ENCODE results near the gene NSUN6. TPM values are rescaled to one million over a fixed set of nuclear protein-coding genes. Genes with fewer than 3 reads are reported as not detected.

NSUN6 gene
- total RNA-seq (2014; rRNA removed) (6.0 and 6.5 TPM in 2 replicates), Bru-seq, nascent RNA (percentile 58 among the genes with signal in this experiment), BruChase-seq, experiment 1, labeled RNA remaining after a 6-hour chase (percentile 57 among the genes with signal in this experiment), BruChase-seq, experiment 2, labeled RNA remaining after a 2-hour chase (percentile 57 among the genes with signal in this experiment)
- long read RNA-seq, transcript NSUN6-201 (11 exons, 2,201 nt): major isoform, 5 of 12 reads
- long read RNA-seq, partial matches to known transcripts: 0 of 12 reads
- long read RNA-seq, other reads (novel, unspliced or antisense): 5 of 12 reads

DNA sequence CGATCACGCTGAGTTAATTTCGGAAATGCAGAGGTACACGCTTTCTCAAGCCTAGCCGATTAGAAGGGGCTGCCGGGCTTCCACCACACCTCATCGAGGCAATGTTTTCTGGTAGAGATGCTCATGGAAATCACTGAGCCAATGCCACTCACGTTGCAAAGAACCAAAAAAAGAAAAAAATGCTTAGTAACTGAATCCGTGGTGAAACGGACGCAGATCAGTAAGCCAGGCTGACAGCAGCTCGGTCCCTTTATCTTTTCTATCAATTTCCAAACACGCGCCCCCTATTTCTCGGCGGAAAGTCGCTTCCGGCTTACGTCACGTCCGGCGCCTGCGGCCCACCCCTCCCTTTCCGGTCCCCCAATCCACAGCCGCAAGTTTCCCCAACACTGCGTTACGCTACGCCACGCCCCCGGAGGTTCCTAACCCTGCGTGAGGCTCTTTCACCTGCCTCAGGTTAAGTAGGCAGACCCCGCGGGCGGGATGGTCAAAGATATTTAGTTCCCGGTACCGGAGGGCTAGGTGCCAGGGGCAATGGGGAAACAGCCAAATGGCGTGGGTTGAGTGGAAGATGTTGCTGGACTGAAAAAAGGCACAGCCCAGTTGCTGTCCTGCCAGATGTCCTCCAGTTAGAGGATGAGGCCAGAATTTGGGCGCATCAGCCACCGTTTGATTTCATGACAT is at the start of gene NSUN6:
NSUN6 (minus strand) TSS at position 264 of the 684 bp plus-strand sequence. CDS start 384 bp downstream, outside the sequence.
- peak; percentile 73 for DNase-seq
- intact Hi-C loops (cut with micrococcal nuclease): loop anchor here (2.0 kb wide), 1 partner anchor 41 kb away; no protein-coding TSS in a partner anchor
- Histone ChIP-seq H3K4me3 (ENCODE audit: low read length) (peak within 1 kb of the TSS; percentile 75), H3K9me3 (ENCODE audit: low read length) (no peaks in the 10 kb centered on the region), H3K9ac (ENCODE audit: low read length) (peak within 1 kb of the TSS; percentile 83), H3K9me2 (replicated peaks; ENCODE audit: low read length) (no peaks in the 10 kb centered on the region), H3K4me1 (ENCODE audit: insufficient read depth, low read length) (no peaks in the 10 kb centered on the region), H3K36me3 (ENCODE audit: low read depth, low read length) (no peaks in the 10 kb centered on the region; the same call in 1 of the 2 replicates), H2AFZ (ENCODE audit: low read length) (peak within 1 kb of the TSS; percentile 93), H3K79me2 (ENCODE audit: low read length) (peaks cover 35% of the 10 kb centered on the region), H3K4me2 (ENCODE audit: low read length) (peak within 1 kb of the TSS; percentile 79), H3K27ac (ENCODE audit: low read length) (peak within 1 kb of the TSS; percentile 67), H4K20me1 (ENCODE audit: low read length) (no peaks in the 10 kb centered on the region), H3F3A (ENCODE audit: low read length, unreplicated experiment) (no peaks in the 10 kb centered on the region), H3K27me3 (ENCODE audit: low read length) (no peaks in the 10 kb centered on the region)
- no TSS peak for BruUV-seq (replicated peaks)
- TF ChIP-seq EZH2phosphoT487 (IDR thresholded peaks at IDR 0.05; ENCODE audit: borderline replicate concordance, low read length): no peak
- ChIA-PET POLR2A (ENCODE audit: unreplicated experiment) (no interaction called here), CTCF (no interaction called here)
- ATAC-seq: peak; percentile 94

- Histone ChIP-seq H3K27me3 (ENCODE audit: low read length) (no peaks in the 10 kb centered on the region), H3K9ac (ENCODE audit: low read length) (no peak overlapping the region), H3K79me2 (ENCODE audit: low read length) (no peaks in the 10 kb centered on the region), H3K36me3 (ENCODE audit: low read depth, low read length) (no peaks in the 10 kb centered on the region), H4K20me1 (ENCODE audit: low read length) (no peaks in the 10 kb centered on the region), H3K4me2 (ENCODE audit: low read length) (no peak overlapping the region), H3F3A (ENCODE audit: low read length, unreplicated experiment) (no peaks in the 10 kb centered on the region), H3K9me3 (ENCODE audit: low read length) (no peaks in the 10 kb centered on the region), H3K27ac (ENCODE audit: low read length) (no peak overlapping the region), H3K4me1 (ENCODE audit: insufficient read depth, low read length) (no peaks in the 10 kb centered on the region), H2AFZ (ENCODE audit: low read length) (no peak overlapping the region), H3K4me3 (ENCODE audit: low read length) (no peak overlapping the region), H3K9me2 (replicated peaks; ENCODE audit: low read length) (no peaks in the 10 kb centered on the region)
- ChIA-PET CTCF (no interaction called here), POLR2A (ENCODE audit: unreplicated experiment) (no interaction called here)
- TF ChIP-seq, protein P1, sequence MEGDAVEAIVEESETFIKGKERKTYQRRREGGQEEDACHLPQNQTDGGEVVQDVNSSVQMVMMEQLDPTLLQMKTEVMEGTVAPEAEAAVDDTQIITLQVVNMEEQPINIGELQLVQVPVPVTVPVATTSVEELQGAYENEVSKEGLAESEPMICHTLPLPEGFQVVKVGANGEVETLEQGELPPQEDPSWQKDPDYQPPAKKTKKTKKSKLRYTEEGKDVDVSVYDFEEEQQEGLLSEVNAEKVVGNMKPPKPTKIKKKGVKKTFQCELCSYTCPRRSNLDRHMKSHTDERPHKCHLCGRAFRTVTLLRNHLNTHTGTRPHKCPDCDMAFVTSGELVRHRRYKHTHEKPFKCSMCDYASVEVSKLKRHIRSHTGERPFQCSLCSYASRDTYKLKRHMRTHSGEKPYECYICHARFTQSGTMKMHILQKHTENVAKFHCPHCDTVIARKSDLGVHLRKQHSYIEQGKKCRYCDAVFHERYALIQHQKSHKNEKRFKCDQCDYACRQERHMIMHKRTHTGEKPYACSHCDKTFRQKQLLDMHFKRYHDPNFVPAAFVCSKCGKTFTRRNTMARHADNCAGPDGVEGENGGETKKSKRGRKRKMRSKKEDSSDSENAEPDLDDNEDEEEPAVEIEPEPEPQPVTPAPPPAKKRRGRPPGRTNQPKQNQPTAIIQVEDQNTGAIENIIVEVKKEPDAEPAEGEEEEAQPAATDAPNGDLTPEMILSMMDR (conservative IDR thresholded peaks at IDR 0.05; ENCODE audit: low read depth, low read length): no peak
- TF ChIP-seq EZH2phosphoT487 (IDR thresholded peaks at IDR 0.05; ENCODE audit: borderline replicate concordance, low read length) (no peak), EZH2 (IDR thresholded peaks at IDR 0.05; ENCODE audit: low read length, unreplicated experiment) (no peak)
- no TSS peak for BruUV-seq (replicated peaks)
- ATAC-seq: no peak
- intact Hi-C loops (cut with micrococcal nuclease): no loop called here
- no peak for DNase-seq
These were observed 48.8 kb upstream of the NSUN6 start for GRCh38 chr10:18699849-18700840.

GRCh38 chr10:18690541-18690940 is 39.2 kb upstream of the NSUN6 start:
- Histone ChIP-seq H3K4me2 (ENCODE audit: low read length) (no peak overlapping the region), H3K9me2 (replicated peaks; ENCODE audit: low read length) (no peaks in the 10 kb centered on the region), H3K9me3 (ENCODE audit: low read length) (no peaks in the 10 kb centered on the region), H3F3A (ENCODE audit: low read length, unreplicated experiment) (no peaks in the 10 kb centered on the region), H3K79me2 (ENCODE audit: low read length) (no peaks in the 10 kb centered on the region), H3K4me3 (ENCODE audit: low read length) (no peak overlapping the region), H3K27me3 (ENCODE audit: low read length) (no peaks in the 10 kb centered on the region), H4K20me1 (ENCODE audit: low read length) (no peaks in the 10 kb centered on the region), H2AFZ (ENCODE audit: low read length) (no peak overlapping the region), H3K9ac (ENCODE audit: low read length) (no peak overlapping the region), H3K27ac (ENCODE audit: low read length) (no peak overlapping the region), H3K36me3 (ENCODE audit: low read depth, low read length) (no peaks in the 10 kb centered on the region), H3K4me1 (ENCODE audit: insufficient read depth, low read length) (no peaks in the 10 kb centered on the region)
- DNase-seq: no peak
- TF ChIP-seq, protein P1 (conservative IDR thresholded peaks at IDR 0.05; ENCODE audit: low read depth, low read length): no peak
- TF ChIP-seq EZH2 (IDR thresholded peaks at IDR 0.05; ENCODE audit: low read length, unreplicated experiment) (no peak), EZH2phosphoT487 (IDR thresholded peaks at IDR 0.05; ENCODE audit: borderline replicate concordance, low read length) (no peak)
- no TSS peak for BruUV-seq (replicated peaks)
- intact Hi-C loops (cut with micrococcal nuclease): no loop called here
- ATAC-seq: no peak
- CTCF ChIA-PET: no interaction called here
- POLR2A ChIA-PET (ENCODE audit: unreplicated experiment): no interaction called here
